IMR-90 (cell line): ENCODE measurements around the gene RAB26. TPM values are rescaled to one million over a fixed set of nuclear protein-coding genes. Genes with fewer than 3 reads are reported as not detected.

Experiments
- ATAC-seq: fragments of 200-7000 bp; cut with Tn5 transposase; 2 replicates; pipeline ENCODE4 v1.9.1; 2020; ENCODE audit warnings: low read depth, mild to moderate bottlenecking, moderate library complexity
- BruUV-seq: library from RNA; stranded (reverse); fragments of 400-500 nt; replicated peaks from 2 replicates; lab custom pipeline; 2021; lab: Mats Ljungman, UMichigan
- CTCF ChIA-PET: fragments of 300-600 bp; formaldehyde crosslinking; extraction: SDS; loops from one replicate; lab custom pipeline; 2021; ENCODE audit warnings: antibody characterized with exemption; lab: Yijun Ruan, JAX
- POLR2A ChIA-PET: fragments of 300-600 bp; sonication (Branson Sonifier 250); formaldehyde crosslinking; loops from one replicate; lab custom pipeline; 2022; ENCODE audit warnings: antibody characterized with exemption; ENCODE audit not compliant: unreplicated experiment; lab: Charles Lee
- DNase-seq: peaks from one replicate; pipeline ENCODE4 v3.0.0; 2013
- H2AFZ ChIP-seq: replicated peaks from 2 replicates; pipeline ENCODE3; 2013; ENCODE audit warnings: low read length, mild to moderate bottlenecking; ENCODE audit not compliant: poor library complexity
- H2AK5ac ChIP-seq: 2 replicates; pipeline ENCODE4 v1.6.1; 2013; ENCODE audit warnings: low read depth, low read length, inconsistent platforms
- H2AK9ac ChIP-seq: replicated peaks from 2 replicates; pipeline ENCODE3; 2013; ENCODE audit warnings: mild to moderate bottlenecking, low read depth, low read length, moderate library complexity; ENCODE audit not compliant: poor library complexity
- H2BK120ac ChIP-seq: 2 replicates; pipeline ENCODE4 v1.6.1; 2013; ENCODE audit warnings: low read depth, low read length, inconsistent platforms
- H2BK15ac ChIP-seq: 3 replicates; pipeline ENCODE4 v1.6.1; 2013; ENCODE audit warnings: low read depth, low read length, inconsistent platforms
- H2BK20ac ChIP-seq: 2 replicates; pipeline ENCODE4 v1.6.1; 2013; ENCODE audit warnings: low read depth, mild to moderate bottlenecking, inconsistent platforms, low read length, moderate library complexity
- H2BK5ac ChIP-seq: 2 replicates; pipeline ENCODE4 v1.6.1; 2013; ENCODE audit warnings: mild to moderate bottlenecking, low read depth, low read length, inconsistent platforms; ENCODE audit not compliant: poor library complexity, severe bottlenecking
- H3K14ac ChIP-seq: replicated peaks from 2 replicates; pipeline ENCODE4 v1.6.1; 2013; ENCODE audit warnings: low read depth, low read length, inconsistent platforms
- H3K18ac ChIP-seq: 2 replicates; pipeline ENCODE4 v1.6.1; 2013; ENCODE audit warnings: low read depth, low read length, control low read depth
- H3K23ac ChIP-seq: 2 replicates; pipeline ENCODE4 v1.6.1; 2013; ENCODE audit warnings: low read depth, low read length, inconsistent platforms
- H3K27ac ChIP-seq: 2 replicates; pipeline ENCODE4 v1.5.1; 2013; ENCODE audit warnings: mild to moderate bottlenecking, control low read depth, low read length; ENCODE audit not compliant: insufficient read depth
- H3K27me3 ChIP-seq: 2 replicates; pipeline ENCODE4 v1.6.1; 2013; ENCODE audit warnings: low read length; ENCODE audit not compliant: control insufficient read depth, insufficient read depth
- H3K36me3 ChIP-seq: 2 replicates; pipeline ENCODE4 v1.6.1; 2013; ENCODE audit warnings: low read length, mixed read lengths; ENCODE audit not compliant: control insufficient read depth, insufficient read depth
- H3K4ac ChIP-seq: 2 replicates; pipeline ENCODE4 v1.6.1; 2013; ENCODE audit warnings: low read depth, low read length, inconsistent platforms
- H3K4me1 ChIP-seq: 2 replicates; pipeline ENCODE4 v1.6.1; 2013; ENCODE audit warnings: low read length, mixed read lengths; ENCODE audit not compliant: control insufficient read depth, insufficient read depth
- H3K4me2 ChIP-seq: 2 replicates; pipeline ENCODE4 v1.6.1; 2013; ENCODE audit warnings: low read depth, mild to moderate bottlenecking, control low read depth, low read length, moderate library complexity
- H3K4me3 ChIP-seq: 2 replicates; pipeline ENCODE4 v1.5.1; 2013; ENCODE audit warnings: low read depth, mild to moderate bottlenecking, control low read depth, low read length, moderate library complexity; ENCODE audit not compliant: insufficient read depth
- H3K56ac ChIP-seq: 2 replicates; pipeline ENCODE4 v1.6.1; 2013; ENCODE audit warnings: low read length, inconsistent platforms; ENCODE audit not compliant: insufficient read depth; ENCODE audit errors: extremely low read depth
- H3K79me1 ChIP-seq, 2 experiments: 2 replicates each; pipeline ENCODE4 v1.6.1; 2013; ENCODE audit warnings: low read length in 2 of 2, inconsistent platforms in 1 of 2, low read depth in 1 of 2
- H3K9ac ChIP-seq: 2 replicates; pipeline ENCODE4 v1.6.1; 2013; ENCODE audit warnings: low read depth, low read length, control low read depth
- H3K9me1 ChIP-seq: 2 replicates; pipeline ENCODE4 v1.6.1; 2013; ENCODE audit warnings: low read length, inconsistent platforms; ENCODE audit not compliant: insufficient read depth
- H3K9me3 ChIP-seq: 2 replicates; pipeline ENCODE4 v1.6.1; 2013; ENCODE audit warnings: low read length; ENCODE audit not compliant: control insufficient read depth, insufficient read depth
- H4K20me1 ChIP-seq: 2 replicates; pipeline ENCODE4 v1.6.1; 2013; ENCODE audit warnings: low read length, inconsistent platforms; ENCODE audit not compliant: insufficient read depth
- H4K5ac ChIP-seq: 2 replicates; pipeline ENCODE4 v1.6.1; 2013; ENCODE audit warnings: mild to moderate bottlenecking, low read depth, low read length, control low read depth
- H4K8ac ChIP-seq, 2 experiments: 2 replicates each; pipeline ENCODE4 v1.6.1; 2013; ENCODE audit warnings: low read depth in 2 of 2, low read length in 2 of 2, control low read depth in 1 of 2, inconsistent platforms in 1 of 2
- H4K91ac ChIP-seq: 2 replicates; pipeline ENCODE4 v1.6.1; 2013; ENCODE audit warnings: low read depth, low read length, inconsistent platforms; ENCODE audit not compliant: insufficient read depth
- CHD1 ChIP-seq: IDR thresholded peaks from 2 replicates; pipeline ENCODE4 v1.6.1; 2012; ENCODE audit warnings: low read depth, low read length, improper control_type of control experiment
- FOS ChIP-seq: fragments of 150-350 bp; IDR thresholded peaks from 2 replicates; pipeline ENCODE4 v1.6.1; 2016; ENCODE audit warnings: low read depth, low read length
- MAFK ChIP-seq: IDR thresholded peaks from 2 replicates; pipeline ENCODE4 v1.6.1; 2012; ENCODE audit warnings: low read depth, low read length, improper control_type of control experiment
- NFE2L2 ChIP-seq: fragments of 150-350 bp; IDR thresholded peaks from 2 replicates; pipeline ENCODE4 v1.6.1; 2016; ENCODE audit warnings: low read depth, mild to moderate bottlenecking, low read length
- POLR2A ChIP-seq: IDR thresholded peaks from 2 replicates; pipeline ENCODE4 v1.6.1; 2012; ENCODE audit warnings: mild to moderate bottlenecking, low read depth, low read length
- RFX5 ChIP-seq: IDR thresholded peaks from 2 replicates; pipeline ENCODE4 v1.8.0; 2012; ENCODE audit warnings: low read depth, mild to moderate bottlenecking, low read length, moderate library complexity
- SMC3 ChIP-seq: fragments of 150-350 bp; IDR thresholded peaks from 2 replicates; pipeline ENCODE4 v1.6.1; 2016; ENCODE audit warnings: low read depth, mild to moderate bottlenecking, antibody characterized with exemption, low read length, moderate library complexity
- WGBS, 2 experiments: methylation state at CpG; one replicate each; pipeline versions ENCODE4 v1.1.5 to v1.1.7; 2013; ENCODE audit warnings: missing lambda C conversion rate in 2 of 2; ENCODE audit not compliant: insufficient read length in 1 of 2; ENCODE audit errors: extremely low coverage in 2 of 2; 5-methylcytosine and 5-hydroxymethylcytosine counted together
- dilution Hi-C: fragments of 300-500 bp; cut with HindIII; formaldehyde crosslinking; loops from one replicate; pipeline ENCODE4 v1.14.3; 2018; ENCODE audit warnings: low sequenced_read_pairs; ENCODE audit not compliant: unreplicated experiment
- in situ Hi-C: fragments of 300-500 bp; cut with MboI; formaldehyde crosslinking; loops from 3 replicates; pipeline ENCODE4 v1.14.3; 2019; ENCODE audit warnings: low sequenced_read_pairs, inconsistent platforms, mixed read lengths
- intact Hi-C: fragments of 100-400 bp; cut with micrococcal nuclease; formaldehyde crosslinking; loops from 2 replicates; pipeline ENCODE4 v1.10.0; 2022
- polyA plus RNA-seq, 3 experiments: library from polyadenylated mRNA; depleted of rRNA; stranded (reverse); fragments of >200 nt; gene quantifications; 2 replicates each; pipeline ENCODE4 v1.2.3, GENCODE V29; 2012; ENCODE audit warnings: low replicate concordance in 1 of 3
- total RNA-seq: library from RNA; depleted of rRNA; stranded (reverse); fragments of >200 nt; gene quantifications from 2 replicates; pipeline ENCODE4 v1.2.3, GENCODE V29; 2012
- TF ChIP-seq, protein P1 (sequence below): fragments of 150-350 bp; IDR thresholded peaks from 2 replicates; pipeline ENCODE4 v1.6.1; 2016; ENCODE audit warnings: low read depth, mild to moderate bottlenecking, low read length, moderate library complexity, borderline replicate concordance
- TF ChIP-seq, protein P2 (sequence below): conservative IDR thresholded peaks from 2 replicates; pipeline ENCODE4 v1.5.1; 2012; ENCODE audit warnings: mild to moderate bottlenecking, low read depth, low read length, improper control_type of control experiment
- TF ChIP-seq, protein P3 (sequence below): fragments of 150-350 bp; IDR thresholded peaks from 2 replicates; pipeline ENCODE4 v1.6.1; 2017; ENCODE audit warnings: mild to moderate bottlenecking, antibody characterized with exemption, low read length, low read depth

The RAB26 gene
- total and polyA plus RNA-seq, 2 of the 4 experiments (the other 2 are of a cell fraction): 1.1 to 4.5 TPM

DNA sequence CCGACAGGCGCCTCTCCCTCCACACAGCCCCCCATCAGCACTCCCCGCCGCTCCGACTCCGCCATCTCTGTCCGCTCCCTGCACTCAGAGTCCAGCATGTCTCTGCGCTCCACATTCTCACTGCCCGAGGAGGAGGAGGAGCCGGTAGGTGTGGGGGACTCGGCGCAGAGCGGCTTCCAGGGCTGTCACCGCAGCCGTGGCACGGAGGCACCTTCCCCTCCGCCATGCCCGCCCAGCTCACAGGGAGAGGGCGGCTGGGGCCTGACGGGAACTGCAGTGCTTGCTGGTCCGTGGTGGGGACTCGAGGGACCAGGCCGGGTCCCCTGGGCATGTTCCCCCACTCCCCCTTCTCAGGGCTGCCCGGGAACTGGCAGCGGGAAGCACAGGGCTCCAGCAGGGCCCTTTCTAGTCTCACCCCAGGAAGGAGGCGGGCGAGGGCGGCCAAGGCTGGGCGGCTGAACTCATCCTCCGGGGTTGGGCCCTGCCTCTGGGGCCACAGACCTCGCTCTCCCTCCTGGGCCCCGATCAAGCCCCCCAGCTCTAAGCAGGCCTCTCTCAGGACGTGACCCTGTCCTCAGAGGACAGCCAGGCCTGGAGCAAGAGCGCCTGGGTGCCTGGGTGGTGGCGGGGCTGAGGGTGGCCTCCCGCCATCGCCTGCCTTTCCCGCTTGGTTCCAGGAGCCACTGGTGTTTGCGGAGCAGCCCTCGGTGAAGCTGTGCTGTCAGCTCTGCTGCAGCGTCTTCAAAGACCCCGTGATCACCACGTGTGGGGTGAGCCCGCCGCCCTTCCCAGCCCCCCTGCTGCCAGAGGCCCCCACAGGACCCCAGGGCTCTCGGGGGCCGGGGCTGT lies 22.4 kb downstream of the RAB26 start:
- peaks cover 67% of the 10 kb centered on the region for H3K36me3 ChIP-seq

More for the DNA sequence above, 22.4 kb downstream of the RAB26 start:
- intact Hi-C loops: no loop called here
- H2BK5ac ChIP-seq: no peak overlapping the region
- TF ChIP-seq POLR2A (no peak), CHD1 (no peak), SMC3 (no peak), NFE2L2 (no peak), MAFK (no peak), RFX5 (no peak), FOS (no peak)
- TF ChIP-seq, protein P1, sequence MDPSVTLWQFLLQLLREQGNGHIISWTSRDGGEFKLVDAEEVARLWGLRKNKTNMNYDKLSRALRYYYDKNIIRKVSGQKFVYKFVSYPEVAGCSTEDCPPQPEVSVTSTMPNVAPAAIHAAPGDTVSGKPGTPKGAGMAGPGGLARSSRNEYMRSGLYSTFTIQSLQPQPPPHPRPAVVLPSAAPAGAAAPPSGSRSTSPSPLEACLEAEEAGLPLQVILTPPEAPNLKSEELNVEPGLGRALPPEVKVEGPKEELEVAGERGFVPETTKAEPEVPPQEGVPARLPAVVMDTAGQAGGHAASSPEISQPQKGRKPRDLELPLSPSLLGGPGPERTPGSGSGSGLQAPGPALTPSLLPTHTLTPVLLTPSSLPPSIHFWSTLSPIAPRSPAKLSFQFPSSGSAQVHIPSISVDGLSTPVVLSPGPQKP: no peak
- TF ChIP-seq, protein P2, sequence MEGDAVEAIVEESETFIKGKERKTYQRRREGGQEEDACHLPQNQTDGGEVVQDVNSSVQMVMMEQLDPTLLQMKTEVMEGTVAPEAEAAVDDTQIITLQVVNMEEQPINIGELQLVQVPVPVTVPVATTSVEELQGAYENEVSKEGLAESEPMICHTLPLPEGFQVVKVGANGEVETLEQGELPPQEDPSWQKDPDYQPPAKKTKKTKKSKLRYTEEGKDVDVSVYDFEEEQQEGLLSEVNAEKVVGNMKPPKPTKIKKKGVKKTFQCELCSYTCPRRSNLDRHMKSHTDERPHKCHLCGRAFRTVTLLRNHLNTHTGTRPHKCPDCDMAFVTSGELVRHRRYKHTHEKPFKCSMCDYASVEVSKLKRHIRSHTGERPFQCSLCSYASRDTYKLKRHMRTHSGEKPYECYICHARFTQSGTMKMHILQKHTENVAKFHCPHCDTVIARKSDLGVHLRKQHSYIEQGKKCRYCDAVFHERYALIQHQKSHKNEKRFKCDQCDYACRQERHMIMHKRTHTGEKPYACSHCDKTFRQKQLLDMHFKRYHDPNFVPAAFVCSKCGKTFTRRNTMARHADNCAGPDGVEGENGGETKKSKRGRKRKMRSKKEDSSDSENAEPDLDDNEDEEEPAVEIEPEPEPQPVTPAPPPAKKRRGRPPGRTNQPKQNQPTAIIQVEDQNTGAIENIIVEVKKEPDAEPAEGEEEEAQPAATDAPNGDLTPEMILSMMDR: no peak
- TF ChIP-seq, protein P3, sequence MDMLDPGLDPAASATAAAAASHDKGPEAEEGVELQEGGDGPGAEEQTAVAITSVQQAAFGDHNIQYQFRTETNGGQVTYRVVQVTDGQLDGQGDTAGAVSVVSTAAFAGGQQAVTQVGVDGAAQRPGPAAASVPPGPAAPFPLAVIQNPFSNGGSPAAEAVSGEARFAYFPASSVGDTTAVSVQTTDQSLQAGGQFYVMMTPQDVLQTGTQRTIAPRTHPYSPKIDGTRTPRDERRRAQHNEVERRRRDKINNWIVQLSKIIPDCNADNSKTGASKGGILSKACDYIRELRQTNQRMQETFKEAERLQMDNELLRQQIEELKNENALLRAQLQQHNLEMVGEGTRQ: no peak
- ATAC-seq (no peak), DNase-seq (no peak)
- no peak overlapping the region for H3K4me2 ChIP-seq
- H4K20me1 ChIP-seq: peaks cover 14% of the 10 kb centered on the region
- no peak overlapping the region for H4K8ac ChIP-seq
- BruUV-seq: no TSS peak
- H3K4ac ChIP-seq: no peak overlapping the region
- WGBS, 2 experiments: 89% methylated on average over 8 of the region's 47 CpGs; no CpG with 5 or more reads in 1 of the 2 experiments
- H3K79me1 ChIP-seq: peaks cover 0 to 12% of the 10 kb centered on the region in 2 experiments; a peak in 3 of 4 replicates
- no peak overlapping the region for H3K4me3 ChIP-seq
- H3K18ac ChIP-seq: no peak overlapping the region
- no peak overlapping the region for H4K5ac ChIP-seq
- H2AK5ac ChIP-seq: no peak overlapping the region
- H3K9me3 ChIP-seq: no peaks in the 10 kb centered on the region
- no peak overlapping the region for H3K23ac ChIP-seq
- no peak overlapping the region for H3K14ac ChIP-seq
- no peaks in the 10 kb centered on the region for H3K4me1 ChIP-seq
- H2AK9ac ChIP-seq: no peak overlapping the region
- H3K56ac ChIP-seq: no peak overlapping the region
- dilution Hi-C loops: no loop called here
- POLR2A ChIA-PET: no interaction called here
- H2BK120ac ChIP-seq: no peak overlapping the region
- no peak overlapping the region for H4K91ac ChIP-seq
- no peak overlapping the region for H2BK15ac ChIP-seq
- no peak overlapping the region for H2BK20ac ChIP-seq
- no peak overlapping the region for H2AFZ ChIP-seq
- no peak overlapping the region for H3K27ac ChIP-seq
- H3K9me1 ChIP-seq: no peaks in the 10 kb centered on the region
- CTCF ChIA-PET: no interaction called here
- H3K9ac ChIP-seq: no peak overlapping the region
- H3K27me3 ChIP-seq: no peaks in the 10 kb centered on the region
- in situ Hi-C loops: no loop called here
